Gastroesophageal sphincter (tissue), 3 donors: ENCODE measurements around the gene GABRG3.

Experiments used
- EP300 ChIP-seq: sonication (generic); formaldehyde crosslinking; IDR thresholded peaks from one replicate; pipeline ENCODE4 v1.6.1; 2017; ENCODE audit warnings: antibody characterized with exemption, mild to moderate bottlenecking
- TF ChIP-seq, protein P1 (sequence below), 4 experiments: fragments of 200-600 bp in 2 of 4; fragments of 450-650 bp in 2 of 4; sonication (generic) in 1 of 4; IDR thresholded peaks; one replicate each; pipeline ENCODE4 v1.5.1; 2017 to 2019; ENCODE audit warnings: antibody characterized with exemption in 4 of 4, mild to moderate bottlenecking in 2 of 4, moderate library complexity in 2 of 4

DNA sequence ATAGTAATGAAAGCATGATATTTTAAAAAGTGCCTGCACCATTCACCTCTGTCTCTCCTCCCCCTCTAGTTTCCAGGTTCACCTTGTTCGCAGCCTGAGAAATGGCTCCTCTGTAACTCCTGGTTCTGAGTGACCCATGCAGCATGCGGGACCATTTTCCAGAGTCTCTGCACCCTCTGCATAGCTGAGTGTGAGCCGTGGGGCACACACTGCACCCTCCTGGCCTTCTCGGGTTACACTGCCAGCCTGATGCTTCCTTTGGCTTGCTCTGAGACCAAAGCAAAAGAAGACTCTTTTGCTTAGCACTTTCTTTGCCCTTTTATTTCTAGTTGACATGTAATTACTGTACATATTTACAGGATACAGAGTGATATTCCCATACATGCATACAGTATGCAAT lies 287.3 kb downstream of the GABRG3 start:
- TF ChIP-seq, protein P1, sequence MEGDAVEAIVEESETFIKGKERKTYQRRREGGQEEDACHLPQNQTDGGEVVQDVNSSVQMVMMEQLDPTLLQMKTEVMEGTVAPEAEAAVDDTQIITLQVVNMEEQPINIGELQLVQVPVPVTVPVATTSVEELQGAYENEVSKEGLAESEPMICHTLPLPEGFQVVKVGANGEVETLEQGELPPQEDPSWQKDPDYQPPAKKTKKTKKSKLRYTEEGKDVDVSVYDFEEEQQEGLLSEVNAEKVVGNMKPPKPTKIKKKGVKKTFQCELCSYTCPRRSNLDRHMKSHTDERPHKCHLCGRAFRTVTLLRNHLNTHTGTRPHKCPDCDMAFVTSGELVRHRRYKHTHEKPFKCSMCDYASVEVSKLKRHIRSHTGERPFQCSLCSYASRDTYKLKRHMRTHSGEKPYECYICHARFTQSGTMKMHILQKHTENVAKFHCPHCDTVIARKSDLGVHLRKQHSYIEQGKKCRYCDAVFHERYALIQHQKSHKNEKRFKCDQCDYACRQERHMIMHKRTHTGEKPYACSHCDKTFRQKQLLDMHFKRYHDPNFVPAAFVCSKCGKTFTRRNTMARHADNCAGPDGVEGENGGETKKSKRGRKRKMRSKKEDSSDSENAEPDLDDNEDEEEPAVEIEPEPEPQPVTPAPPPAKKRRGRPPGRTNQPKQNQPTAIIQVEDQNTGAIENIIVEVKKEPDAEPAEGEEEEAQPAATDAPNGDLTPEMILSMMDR (IDR thresholded peaks at IDR 0.05) = no peak
- no peak for TF ChIP-seq EP300
